ENCODE measurements around the gene CSMD2. TPM values are rescaled to one million over a fixed set of nuclear protein-coding genes. Genes with fewer than 3 reads are reported as not detected.

CSMD2 gene
- polyA plus RNA-seq, 2 donors: 0.02 to 0.08 TPM

GRCh38 chr1:33768821-33769220, 396.2 kb downstream of the CSMD2 start:
- whole genome bisulfite sequencing, 2 donors: 46 to 58% methylated on average over 2 of the region's 2 CpGs

GRCh38 chr1:33768106-33768505, 396.9 kb downstream of the CSMD2 start:
- no peaks in the 10 kb centered on the region for H3K36me3 ChIP-seq (ENCODE audit: control insufficient read depth in 2 of 2, insufficient read depth in 2 of 2, low read length in 1 of 2)
- no peak overlapping the region for H3K27ac ChIP-seq (ENCODE audit: low read depth in 2 of 2, low read length in 1 of 2)
- H3K4me1 ChIP-seq (ENCODE audit: control insufficient read depth in 2 of 2, insufficient read depth in 2 of 2, low read length in 1 of 2): no peaks in the 10 kb centered on the region
- 30 to 42% methylated on average over 2 of the region's 2 CpGs for WGBS, 2 donors
- no peak overlapping the region for H3K4me3 ChIP-seq (ENCODE audit: low read depth in 1 of 2, low read length in 2 of 2)
- peaks cover 0 to 2% of the 10 kb centered on the region in 2 donors for H3K9me3 ChIP-seq (ENCODE audit: control insufficient read depth in 2 of 2, insufficient read depth in 1 of 2, low read depth in 1 of 2, low read length in 1 of 2)
- H3K27me3 ChIP-seq (ENCODE audit: control insufficient read depth in 1 of 2, insufficient read depth in 2 of 2, low read length in 2 of 2): no peaks in the 10 kb centered on the region

More at GRCh38 chr1:33768821-33769220, 396.2 kb downstream of the CSMD2 start:
- no peaks in the 10 kb centered on the region for H3K36me3 ChIP-seq (ENCODE audit: control insufficient read depth in 2 of 2, insufficient read depth in 2 of 2, low read length in 1 of 2)
- no peak overlapping the region for H3K27ac ChIP-seq (ENCODE audit: low read depth in 2 of 2, low read length in 1 of 2)
- H3K27me3 ChIP-seq (ENCODE audit: control insufficient read depth in 1 of 2, insufficient read depth in 2 of 2, low read length in 2 of 2): no peaks in the 10 kb centered on the region
- peaks cover 0 to 2% of the 10 kb centered on the region in 2 donors for H3K9me3 ChIP-seq (ENCODE audit: control insufficient read depth in 2 of 2, insufficient read depth in 1 of 2, low read depth in 1 of 2, low read length in 1 of 2)
- no peaks in the 10 kb centered on the region for H3K4me1 ChIP-seq (ENCODE audit: control insufficient read depth in 2 of 2, insufficient read depth in 2 of 2, low read length in 1 of 2)
- no peak overlapping the region for H3K4me3 ChIP-seq (ENCODE audit: low read depth in 1 of 2, low read length in 2 of 2)

- Histone ChIP-seq H3K27me3 (ENCODE audit: control insufficient read depth in 1 of 2, insufficient read depth in 2 of 2, low read length in 2 of 2) (no peaks in the 10 kb centered on the region), H3K27ac (ENCODE audit: low read depth in 2 of 2, low read length in 1 of 2) (no peak overlapping the region), H3K4me1 (ENCODE audit: control insufficient read depth in 2 of 2, insufficient read depth in 2 of 2, low read length in 1 of 2) (no peaks in the 10 kb centered on the region), H3K4me3 (ENCODE audit: low read depth in 1 of 2, low read length in 2 of 2) (no peak overlapping the region), H3K9me3 (ENCODE audit: control insufficient read depth in 2 of 2, insufficient read depth in 1 of 2, low read depth in 1 of 2, low read length in 1 of 2) (no peaks in the 10 kb centered on the region), H3K36me3 (ENCODE audit: control insufficient read depth in 2 of 2, insufficient read depth in 2 of 2, low read length in 1 of 2) (no peaks in the 10 kb centered on the region)
- WGBS, 2 donors: 77 to 90% methylated on average over 4 of the region's 4 CpGs
Observed at GRCh38 chr1:33764149-33764548, 400.9 kb downstream of the CSMD2 start.

GRCh38 chr1:33763406-33763805, 401.6 kb downstream of the CSMD2 start:
- Histone ChIP-seq H3K36me3 (ENCODE audit: control insufficient read depth in 2 of 2, insufficient read depth in 2 of 2, low read length in 1 of 2) (no peaks in the 10 kb centered on the region), H3K4me1 (ENCODE audit: control insufficient read depth in 2 of 2, insufficient read depth in 2 of 2, low read length in 1 of 2) (no peaks in the 10 kb centered on the region), H3K9me3 (ENCODE audit: control insufficient read depth in 2 of 2, insufficient read depth in 1 of 2, low read depth in 1 of 2, low read length in 1 of 2) (no peaks in the 10 kb centered on the region), H3K4me3 (ENCODE audit: low read depth in 1 of 2, low read length in 2 of 2) (no peak overlapping the region), H3K27me3 (ENCODE audit: control insufficient read depth in 1 of 2, insufficient read depth in 2 of 2, low read length in 2 of 2) (no peaks in the 10 kb centered on the region), H3K27ac (ENCODE audit: low read depth in 2 of 2, low read length in 1 of 2) (no peak overlapping the region)
- WGBS, 2 donors: 40 to 62% methylated on average over 3 of the region's 3 CpGs

GRCh38 chr1:33762962-33763361, 402.1 kb downstream of the CSMD2 start:
- Histone ChIP-seq H3K4me3 (ENCODE audit: low read depth in 1 of 2, low read length in 2 of 2) (no peak overlapping the region), H3K36me3 (ENCODE audit: control insufficient read depth in 2 of 2, insufficient read depth in 2 of 2, low read length in 1 of 2) (no peaks in the 10 kb centered on the region), H3K4me1 (ENCODE audit: control insufficient read depth in 2 of 2, insufficient read depth in 2 of 2, low read length in 1 of 2) (no peaks in the 10 kb centered on the region), H3K27me3 (ENCODE audit: control insufficient read depth in 1 of 2, insufficient read depth in 2 of 2, low read length in 2 of 2) (no peaks in the 10 kb centered on the region), H3K9me3 (ENCODE audit: control insufficient read depth in 2 of 2, insufficient read depth in 1 of 2, low read depth in 1 of 2, low read length in 1 of 2) (no peaks in the 10 kb centered on the region), H3K27ac (ENCODE audit: low read depth in 2 of 2, low read length in 1 of 2) (no peak overlapping the region)
- WGBS, 2 donors: 56 to 63% methylated on average over 2 of the region's 2 CpGs

- H3K4me3 ChIP-seq (ENCODE audit: low read depth in 1 of 2, low read length in 2 of 2): no peak overlapping the region
- H3K4me1 ChIP-seq (ENCODE audit: control insufficient read depth in 2 of 2, insufficient read depth in 2 of 2, low read length in 1 of 2): no peaks in the 10 kb centered on the region
- no peaks in the 10 kb centered on the region for H3K9me3 ChIP-seq (ENCODE audit: control insufficient read depth in 2 of 2, insufficient read depth in 1 of 2, low read depth in 1 of 2, low read length in 1 of 2)
- H3K36me3 ChIP-seq (ENCODE audit: control insufficient read depth in 2 of 2, insufficient read depth in 2 of 2, low read length in 1 of 2): no peaks in the 10 kb centered on the region
- 58% methylated on average over 1 of the region's 1 CpG for WGBS, 2 donors
- no peak overlapping the region for H3K27ac ChIP-seq (ENCODE audit: low read depth in 2 of 2, low read length in 1 of 2)
- H3K27me3 ChIP-seq (ENCODE audit: control insufficient read depth in 1 of 2, insufficient read depth in 2 of 2, low read length in 2 of 2): no peaks in the 10 kb centered on the region
Observed at GRCh38 chr1:33762109-33762830, 402.8 kb downstream of the CSMD2 start.

GRCh38 chr1:33758698-33759097, 406.3 kb downstream of the CSMD2 start:
- Histone ChIP-seq H3K4me3 (ENCODE audit: low read depth in 1 of 2, low read length in 2 of 2) (no peak overlapping the region), H3K27ac (ENCODE audit: low read depth in 2 of 2, low read length in 1 of 2) (no peak overlapping the region), H3K27me3 (ENCODE audit: control insufficient read depth in 1 of 2, insufficient read depth in 2 of 2, low read length in 2 of 2) (peaks cover 0 to 3% of the 10 kb centered on the region in 2 donors), H3K9me3 (ENCODE audit: control insufficient read depth in 2 of 2, insufficient read depth in 1 of 2, low read depth in 1 of 2, low read length in 1 of 2) (no peaks in the 10 kb centered on the region), H3K36me3 (ENCODE audit: control insufficient read depth in 2 of 2, insufficient read depth in 2 of 2, low read length in 1 of 2) (no peaks in the 10 kb centered on the region), H3K4me1 (ENCODE audit: control insufficient read depth in 2 of 2, insufficient read depth in 2 of 2, low read length in 1 of 2) (no peaks in the 10 kb centered on the region)
- 36 to 38% methylated on average over 5 of the region's 5 CpGs for WGBS, 2 donors

GRCh38 chr1:33753087-33753856, 411.8 kb downstream of the CSMD2 start:
- H3K4me1 ChIP-seq (ENCODE audit: control insufficient read depth in 2 of 2, insufficient read depth in 2 of 2, low read length in 1 of 2): no peaks in the 10 kb centered on the region
- H3K27me3 ChIP-seq (ENCODE audit: control insufficient read depth in 1 of 2, insufficient read depth in 2 of 2, low read length in 2 of 2): peaks cover 0 to 3% of the 10 kb centered on the region in 2 donors
- no peaks in the 10 kb centered on the region for H3K36me3 ChIP-seq (ENCODE audit: control insufficient read depth in 2 of 2, insufficient read depth in 2 of 2, low read length in 1 of 2)
- peaks cover 6 to 7% of the 10 kb centered on the region in 2 donors for H3K9me3 ChIP-seq (ENCODE audit: control insufficient read depth in 2 of 2, insufficient read depth in 1 of 2, low read depth in 1 of 2, low read length in 1 of 2)
- H3K27ac ChIP-seq (ENCODE audit: low read depth in 2 of 2, low read length in 1 of 2): no peak overlapping the region
- 80 to 81% methylated on average over 5 of the region's 5 CpGs for WGBS, 2 donors
- H3K4me3 ChIP-seq (ENCODE audit: low read depth in 1 of 2, low read length in 2 of 2): no peak overlapping the region

GRCh38 chr1:33745942-33746341, 419.1 kb downstream of the CSMD2 start:
- Histone ChIP-seq H3K27me3 (ENCODE audit: control insufficient read depth in 1 of 2, insufficient read depth in 2 of 2, low read length in 2 of 2) (no peaks in the 10 kb centered on the region), H3K36me3 (ENCODE audit: control insufficient read depth in 2 of 2, insufficient read depth in 2 of 2, low read length in 1 of 2) (no peaks in the 10 kb centered on the region), H3K4me1 (ENCODE audit: control insufficient read depth in 2 of 2, insufficient read depth in 2 of 2, low read length in 1 of 2) (no peaks in the 10 kb centered on the region), H3K27ac (ENCODE audit: low read depth in 2 of 2, low read length in 1 of 2) (no peak overlapping the region), H3K4me3 (ENCODE audit: low read depth in 1 of 2, low read length in 2 of 2) (no peak overlapping the region), H3K9me3 (ENCODE audit: control insufficient read depth in 2 of 2, insufficient read depth in 1 of 2, low read depth in 1 of 2, low read length in 1 of 2) (no peaks in the 10 kb centered on the region)
- 82 to 87% methylated on average over 4 of the region's 4 CpGs for WGBS, 2 donors
